Measurements from ENCODE around the gene PLK1. TPM values are rescaled to one million over a fixed set of nuclear protein-coding genes. Genes with fewer than 3 reads are reported as not detected.

Gene PLK1
- total RNA-seq, 3 donors from 2014 or later, result 1.3 to 1.8 (median 1.5) TPM

DNA sequence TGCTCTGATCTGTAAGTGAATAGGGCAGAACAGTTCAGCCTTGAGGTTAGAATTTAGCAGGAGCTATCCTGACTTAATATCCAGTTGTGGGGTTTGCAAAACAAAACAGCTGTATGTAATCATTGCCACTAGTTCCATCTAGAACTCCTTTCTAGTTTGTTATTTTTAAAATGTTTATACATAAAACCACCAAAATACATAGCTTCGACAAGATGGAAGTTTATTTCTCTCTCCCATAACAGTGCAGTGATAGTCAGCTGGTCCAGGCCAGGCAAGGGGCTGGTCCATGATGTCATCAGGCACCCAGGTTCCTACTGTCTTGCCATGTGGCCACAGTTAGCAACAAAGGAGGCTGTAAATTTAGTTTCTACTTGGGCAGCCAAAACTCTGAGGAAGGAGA is 10.5 kb upstream of the PLK1 start:
- Mint-ChIP-seq H3K9me3 (no peaks in the 10 kb centered on the region), H3K4me1 (ENCODE audit: low read depth) (peaks cover 19% of the 10 kb centered on the region), H3K27me3 (ENCODE audit: low read depth) (no peaks in the 10 kb centered on the region), H3K4me3 (no peak overlapping the region), H3K36me3 (ENCODE audit: insufficient read depth) (peaks cover 71% of the 10 kb centered on the region)
- no peak for DNase-seq
- no peak for ATAC-seq

DNA sequence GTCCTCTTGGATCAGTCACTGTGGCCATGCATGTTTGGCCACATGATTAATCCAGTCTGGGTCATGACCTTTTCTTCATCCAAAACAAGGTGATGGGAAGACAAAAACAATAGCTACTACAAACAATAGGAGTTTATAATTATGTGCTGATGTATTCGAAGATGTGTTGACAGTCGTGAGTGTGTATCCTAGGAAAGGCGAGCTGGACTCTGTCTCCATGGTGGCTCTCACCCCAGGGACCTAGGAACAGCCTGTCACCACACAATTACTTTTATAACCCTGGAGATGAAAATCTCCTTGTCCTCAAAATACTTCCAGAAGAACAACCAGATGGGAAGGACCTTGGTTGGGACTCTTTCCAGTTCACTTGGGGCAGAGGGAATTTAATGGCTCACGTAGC is 9.8 kb upstream of the PLK1 start:
- Mint-ChIP-seq H3K4me3 (no peak overlapping the region), H3K4me1 (ENCODE audit: low read depth) (peaks cover 19% of the 10 kb centered on the region), H3K27me3 (ENCODE audit: low read depth) (no peaks in the 10 kb centered on the region), H3K36me3 (ENCODE audit: insufficient read depth) (peaks cover 71% of the 10 kb centered on the region), H3K9me3 (no peaks in the 10 kb centered on the region)
- DNase-seq (no peak), ATAC-seq (no peak)

DNA sequence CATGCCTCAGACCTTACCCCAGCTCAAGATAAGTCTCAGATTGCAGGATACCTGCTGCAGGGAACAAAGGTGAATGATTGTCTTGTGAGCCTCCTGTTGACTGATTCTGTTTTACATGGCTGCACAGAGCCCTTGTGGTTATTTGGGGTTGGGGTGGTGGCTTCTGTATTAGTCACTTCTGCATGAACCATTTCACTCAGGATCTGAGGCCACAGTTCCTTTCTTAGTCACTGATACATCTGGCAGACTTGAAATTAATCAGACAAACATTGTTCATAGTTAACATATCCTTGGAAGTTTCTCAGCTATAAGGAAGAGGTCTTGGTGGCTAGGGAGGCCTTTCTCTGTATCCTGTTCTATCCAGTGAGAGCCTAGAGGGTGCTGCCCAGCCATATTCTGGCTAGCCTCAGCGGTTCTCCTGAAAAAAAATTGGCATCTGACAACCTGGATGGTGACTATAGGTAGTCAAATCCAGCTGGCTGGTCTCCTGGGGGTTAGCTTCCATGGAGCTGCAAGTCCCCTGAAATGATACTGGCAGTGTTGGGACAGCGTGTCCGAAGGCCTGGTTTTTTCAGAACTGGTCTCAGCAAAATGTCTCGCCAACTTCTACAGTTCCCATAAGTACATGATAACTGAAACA is 8.4 kb upstream of the PLK1 start:
- Mint-ChIP-seq H3K27me3 (ENCODE audit: low read depth) (no peaks in the 10 kb centered on the region), H3K36me3 (ENCODE audit: insufficient read depth) (peaks cover 60% of the 10 kb centered on the region), H3K4me3 (no peak overlapping the region), H3K4me1 (ENCODE audit: low read depth) (peaks cover 19% of the 10 kb centered on the region), H3K9me3 (no peaks in the 10 kb centered on the region)
- ATAC-seq (peak; percentile 99 to 100), DNase-seq (no peak)

DNA sequence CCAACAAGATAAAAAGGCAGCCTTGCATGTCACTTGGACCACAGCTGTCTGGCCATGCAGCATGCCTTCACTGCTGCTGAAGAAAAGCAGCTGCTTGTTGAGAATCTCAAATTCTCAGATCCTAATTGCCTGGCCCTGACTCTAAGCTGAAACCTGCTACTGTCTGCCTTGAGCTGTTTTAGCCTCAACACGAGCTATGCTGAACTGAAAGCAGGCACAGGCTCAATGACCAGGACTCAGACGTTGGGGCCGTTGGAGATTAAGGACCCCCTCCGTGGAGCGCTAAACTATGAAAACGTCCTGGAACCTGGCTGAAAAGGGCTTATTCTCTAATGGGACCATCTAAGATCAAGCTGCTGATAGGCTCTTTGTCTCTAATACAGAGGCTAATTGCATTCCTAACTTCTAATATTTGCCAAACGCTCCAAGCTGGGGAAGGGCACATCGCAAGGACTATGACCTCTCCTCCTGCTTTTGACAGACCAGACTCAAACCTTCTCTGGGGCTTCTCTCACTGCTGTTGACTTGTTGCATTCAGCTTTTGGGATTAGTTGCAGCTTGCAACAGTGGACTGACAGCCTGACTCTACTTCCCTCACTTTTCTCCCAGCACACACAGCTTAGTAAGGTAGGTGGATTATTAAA is 4.6 kb upstream of the PLK1 start:
- Mint-ChIP-seq H3K4me1 (ENCODE audit: low read depth) (peaks cover 21% of the 10 kb centered on the region), H3K9me3 (no peaks in the 10 kb centered on the region), H3K36me3 (ENCODE audit: insufficient read depth) (peaks cover 26% of the 10 kb centered on the region), H3K4me3 (no peak overlapping the region), H3K27me3 (ENCODE audit: low read depth) (no peaks in the 10 kb centered on the region)
- no peak for ATAC-seq
- DNase-seq, result no peak

DNA sequence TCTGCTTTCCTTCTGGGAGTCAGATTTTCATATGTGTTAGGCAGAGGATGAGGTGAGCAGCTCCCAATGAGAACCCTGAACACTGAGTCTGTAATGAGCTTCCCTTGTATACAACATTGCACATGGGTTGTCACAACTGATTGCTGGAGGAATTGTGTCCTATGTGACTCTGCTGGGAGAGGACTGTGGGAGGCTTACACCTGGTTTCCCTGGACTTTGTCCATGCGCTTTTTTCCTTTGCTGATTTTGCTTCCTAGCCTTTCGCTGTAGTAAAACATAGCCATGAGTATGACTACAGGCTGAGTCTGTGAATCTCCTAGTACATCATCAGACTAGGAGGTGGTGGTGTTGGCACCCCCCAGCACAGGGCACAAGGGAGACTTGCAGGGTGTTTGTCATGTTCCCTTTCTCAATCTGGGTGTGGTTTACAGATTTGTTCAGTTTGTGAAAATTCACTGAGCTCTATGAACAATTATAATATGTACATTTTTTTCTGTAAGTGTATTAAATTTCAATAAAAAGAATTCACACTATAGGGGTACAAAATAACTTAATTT is 1.7 kb upstream of the PLK1 start:
- no peak for ATAC-seq
- H3K4me3 Mint-ChIP-seq, result peak overlapping the region; percentile 79
- H3K9me3 Mint-ChIP-seq, result no peaks in the 10 kb centered on the region
- H3K36me3 Mint-ChIP-seq (ENCODE audit: insufficient read depth), result peaks cover 6% of the 10 kb centered on the region
- H3K27me3 Mint-ChIP-seq (ENCODE audit: low read depth), result peaks cover 3% of the 10 kb centered on the region
- no peak for DNase-seq
- peaks cover 14% of the 10 kb centered on the region for H3K4me1 Mint-ChIP-seq (ENCODE audit: low read depth)

DNA sequence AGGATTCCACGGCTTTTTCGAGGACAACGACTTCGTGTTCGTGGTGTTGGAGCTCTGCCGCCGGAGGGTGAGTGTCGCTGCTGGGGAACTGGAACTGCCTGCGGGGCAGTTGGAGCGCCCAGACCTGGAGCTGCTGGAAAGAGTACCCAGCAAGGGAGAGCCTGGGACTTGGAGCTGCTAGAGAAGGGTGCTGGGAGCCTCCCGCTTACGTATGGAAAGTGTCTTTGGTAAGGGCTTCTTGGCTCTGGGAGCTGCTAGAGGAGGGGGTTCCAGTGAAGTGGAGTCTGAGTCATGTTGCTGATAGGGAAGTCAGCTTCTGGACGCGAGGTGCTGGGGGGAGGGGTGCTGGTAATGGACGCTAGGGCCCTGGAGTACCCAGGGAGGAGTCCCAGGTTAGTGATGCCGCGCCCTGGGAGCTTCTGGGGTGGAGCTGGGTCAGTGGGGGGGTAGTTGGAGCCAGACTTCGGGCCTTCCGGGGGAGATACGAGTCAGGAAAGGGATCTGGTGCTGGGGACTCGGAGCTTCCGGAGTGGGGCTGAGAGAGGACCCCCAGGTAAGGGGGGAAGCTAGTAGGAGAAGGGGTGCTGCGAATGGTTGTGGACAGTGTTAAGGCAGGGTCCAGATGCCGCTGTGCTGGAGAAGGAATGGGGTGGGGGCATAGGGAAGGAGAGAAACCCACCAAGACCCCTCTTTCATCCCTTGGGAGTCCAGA is 741 bp downstream of the PLK1 start:
- Mint-ChIP-seq H3K4me1 (ENCODE audit: low read depth) (peaks cover 14% of the 10 kb centered on the region), H3K4me3 (peak overlapping the region; percentile 79), H3K36me3 (ENCODE audit: insufficient read depth) (peaks cover 5% of the 10 kb centered on the region), H3K27me3 (ENCODE audit: low read depth) (peaks cover 3% of the 10 kb centered on the region), H3K9me3 (no peaks in the 10 kb centered on the region)
- DNase-seq (no peak), ATAC-seq (no peak)

DNA sequence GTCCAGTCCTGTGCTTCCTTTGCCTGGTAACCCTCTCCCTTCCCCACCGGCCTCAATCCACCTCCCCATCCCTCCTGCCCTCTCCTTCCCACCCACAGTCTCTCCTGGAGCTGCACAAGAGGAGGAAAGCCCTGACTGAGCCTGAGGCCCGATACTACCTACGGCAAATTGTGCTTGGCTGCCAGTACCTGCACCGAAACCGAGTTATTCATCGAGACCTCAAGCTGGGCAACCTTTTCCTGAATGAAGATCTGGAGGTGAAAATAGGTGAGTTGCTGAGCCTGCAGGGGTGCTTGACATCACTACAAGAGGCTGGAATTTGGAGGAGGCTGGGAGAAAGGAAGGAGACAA is 1.3 kb downstream of the PLK1 start:
- Mint-ChIP-seq H3K27me3 (ENCODE audit: low read depth) (peaks cover 3% of the 10 kb centered on the region), H3K36me3 (ENCODE audit: insufficient read depth) (peaks cover 5% of the 10 kb centered on the region), H3K9me3 (no peaks in the 10 kb centered on the region), H3K4me1 (ENCODE audit: low read depth) (peaks cover 14% of the 10 kb centered on the region), H3K4me3 (peak overlapping the region; percentile 79)
- DNase-seq (no peak), ATAC-seq (no peak)

DNA sequence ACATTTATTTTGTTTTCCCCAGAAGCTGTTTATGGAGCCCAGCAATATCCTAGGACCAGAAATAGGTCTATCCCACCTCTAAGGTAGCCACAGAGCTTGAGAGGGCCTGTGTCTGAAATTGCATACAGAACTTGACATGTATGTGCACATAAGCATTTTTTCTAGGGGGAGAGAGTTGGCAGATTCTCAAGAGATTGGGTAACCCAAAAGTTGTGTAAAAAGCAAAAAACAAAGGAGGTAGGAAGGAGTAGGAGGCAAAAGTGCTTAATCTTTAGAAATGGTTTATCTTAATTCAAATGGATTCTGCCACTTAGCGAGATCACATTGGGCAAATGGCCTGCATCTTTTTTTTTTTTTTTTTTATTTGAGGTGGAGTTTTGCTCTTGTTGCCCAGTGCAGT is 3.5 kb downstream of the PLK1 start:
- H3K36me3 Mint-ChIP-seq (ENCODE audit: insufficient read depth), result peaks cover 7% of the 10 kb centered on the region
- DNase-seq (no peak), ATAC-seq (no peak)
- no peaks in the 10 kb centered on the region for H3K9me3 Mint-ChIP-seq
- peaks cover 14% of the 10 kb centered on the region for H3K4me1 Mint-ChIP-seq (ENCODE audit: low read depth)
- no peak overlapping the region for H3K4me3 Mint-ChIP-seq
- peaks cover 3% of the 10 kb centered on the region for H3K27me3 Mint-ChIP-seq (ENCODE audit: low read depth)

DNA sequence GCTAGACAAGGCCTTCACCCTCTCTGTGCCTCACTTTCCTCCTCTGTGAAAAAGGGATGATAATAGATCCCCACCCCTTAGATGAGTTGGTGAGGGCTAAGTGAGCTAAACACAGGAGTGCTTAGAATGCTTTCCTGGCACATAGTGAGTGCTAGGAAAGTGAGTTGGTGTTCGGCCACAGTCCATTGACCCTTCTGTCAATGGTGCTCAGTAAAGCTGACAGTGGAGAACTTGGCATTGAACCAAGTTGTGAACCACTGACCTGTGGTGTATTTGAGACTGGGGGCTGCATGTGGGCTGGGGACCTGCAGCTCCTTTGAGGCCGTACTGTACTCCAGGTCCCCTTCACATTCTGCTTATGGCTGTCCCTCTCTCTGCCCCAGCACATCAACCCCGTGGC is 4.8 kb downstream of the PLK1 start:
- Mint-ChIP-seq H3K9me3 (no peaks in the 10 kb centered on the region), H3K27me3 (ENCODE audit: low read depth) (peaks cover 3% of the 10 kb centered on the region), H3K4me3 (no peak overlapping the region), H3K4me1 (ENCODE audit: low read depth) (peaks cover 11% of the 10 kb centered on the region), H3K36me3 (ENCODE audit: insufficient read depth) (peaks cover 12% of the 10 kb centered on the region)
- ATAC-seq (no peak), DNase-seq (no peak)

DNA sequence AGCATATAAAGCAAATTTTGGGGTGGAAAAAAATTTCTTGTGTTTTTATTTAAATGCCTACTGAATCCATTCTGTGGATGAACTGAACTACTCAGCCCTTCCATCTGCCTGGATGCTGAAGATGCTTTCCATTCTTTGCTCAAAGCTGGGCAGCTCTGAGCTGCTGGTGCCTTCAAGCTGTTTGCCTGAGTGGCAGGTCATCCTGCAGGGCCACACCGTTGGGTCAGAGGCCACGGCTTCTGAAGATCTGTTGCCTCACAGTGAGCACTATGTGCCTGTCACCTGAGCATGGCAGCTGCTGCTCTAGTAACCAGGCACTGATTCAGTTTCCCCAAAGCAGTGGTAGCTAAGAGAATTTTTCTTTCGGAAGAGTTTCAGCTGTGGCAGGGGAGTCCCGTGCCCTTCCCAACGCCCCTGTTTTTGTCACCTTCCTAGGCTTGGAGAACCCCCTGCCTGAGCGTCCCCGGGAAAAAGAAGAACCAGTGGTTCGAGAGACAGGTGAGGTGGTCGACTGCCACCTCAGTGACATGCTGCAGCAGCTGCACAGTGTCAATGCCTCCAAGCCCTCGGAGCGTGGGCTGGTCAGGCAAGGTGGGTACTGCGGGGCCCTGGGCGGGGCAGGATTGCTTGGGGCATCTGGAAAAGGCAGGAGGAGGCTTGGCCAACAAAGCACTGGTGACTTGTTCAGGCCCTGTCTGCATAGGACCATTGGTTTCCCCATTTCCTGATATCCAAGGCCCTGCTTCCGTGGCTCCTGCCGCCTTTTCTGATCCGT is 8.5 kb downstream of the PLK1 start:
- H3K4me3 Mint-ChIP-seq, result no peak overlapping the region
- peaks cover 20% of the 10 kb centered on the region for H3K36me3 Mint-ChIP-seq (ENCODE audit: insufficient read depth)
- no peaks in the 10 kb centered on the region for H3K27me3 Mint-ChIP-seq (ENCODE audit: low read depth)
- DNase-seq (no peak), ATAC-seq (no peak)
- H3K4me1 Mint-ChIP-seq (ENCODE audit: low read depth), result no peaks in the 10 kb centered on the region
- H3K9me3 Mint-ChIP-seq, result no peaks in the 10 kb centered on the region

DNA sequence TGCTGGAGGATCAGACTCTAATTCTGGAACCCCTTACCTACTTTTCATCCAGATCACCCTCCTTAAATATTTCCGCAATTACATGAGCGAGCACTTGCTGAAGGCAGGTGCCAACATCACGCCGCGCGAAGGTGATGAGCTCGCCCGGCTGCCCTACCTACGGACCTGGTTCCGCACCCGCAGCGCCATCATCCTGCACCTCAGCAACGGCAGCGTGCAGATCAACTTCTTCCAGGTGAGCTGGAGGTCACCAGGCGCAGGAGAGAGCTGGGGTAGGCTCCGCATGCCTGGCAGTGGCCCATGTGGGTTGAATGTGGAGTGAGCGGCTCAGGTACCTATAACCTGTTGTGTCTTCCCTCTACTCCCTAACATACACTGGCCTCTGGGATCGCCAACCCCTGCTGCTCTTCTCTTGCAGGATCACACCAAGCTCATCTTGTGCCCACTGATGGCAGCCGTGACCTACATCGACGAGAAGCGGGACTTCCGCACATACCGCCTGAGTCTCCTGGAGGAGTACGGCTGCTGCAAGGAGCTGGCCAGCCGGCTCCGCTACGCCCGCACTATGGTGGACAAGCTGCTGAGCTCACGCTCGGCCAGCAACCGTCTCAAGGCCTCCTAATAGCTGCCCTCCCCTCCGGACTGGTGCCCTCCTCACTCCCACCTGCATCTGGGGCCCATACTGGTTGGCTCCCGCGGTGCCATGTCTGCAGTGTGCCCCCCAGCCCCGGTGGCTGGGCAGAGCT is 10.9 kb downstream of the PLK1 start:
- Mint-ChIP-seq H3K4me3 (no peak overlapping the region), H3K36me3 (ENCODE audit: insufficient read depth) (peaks cover 20% of the 10 kb centered on the region)
- no peak for ATAC-seq

DNA sequence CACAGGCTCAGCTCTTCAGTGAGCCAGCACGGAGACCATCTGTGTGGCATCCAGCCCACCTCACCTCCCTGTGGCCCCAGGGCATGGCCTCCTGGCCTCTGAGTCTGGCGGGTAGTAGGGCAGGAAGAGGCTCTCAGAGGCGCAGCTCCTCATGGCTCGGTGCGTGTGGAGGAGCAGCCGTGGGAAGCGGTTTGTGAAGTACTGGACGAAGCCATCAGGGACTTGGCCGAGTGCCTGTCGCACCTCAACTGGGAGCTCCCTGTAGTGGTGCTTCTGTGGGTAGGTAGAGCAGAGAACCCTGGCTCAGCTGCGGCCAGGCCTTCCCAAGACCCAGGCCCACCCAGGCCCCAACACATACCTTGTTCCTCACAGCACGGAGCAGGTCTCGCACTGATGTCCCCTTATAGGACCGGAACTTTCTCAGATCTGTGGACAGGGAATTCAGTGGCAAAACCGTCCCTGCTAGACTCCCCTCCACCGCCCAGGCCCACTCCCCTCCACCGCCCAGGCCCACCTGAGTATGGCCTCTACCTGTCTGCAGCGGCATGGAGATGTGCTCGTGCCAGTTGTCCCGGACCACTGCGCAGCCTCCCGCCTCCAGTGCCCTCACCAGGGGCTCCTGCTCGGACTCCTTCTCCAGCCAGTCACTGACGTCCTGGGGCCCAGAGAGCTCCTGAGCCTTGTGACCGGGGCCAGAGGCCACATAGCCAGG is 12.2 kb downstream of the PLK1 start:
- Mint-ChIP-seq H3K27me3 (ENCODE audit: low read depth) (peaks cover 2% of the 10 kb centered on the region), H3K9me3 (no peaks in the 10 kb centered on the region), H3K4me3 (no peak overlapping the region), H3K4me1 (ENCODE audit: low read depth) (no peaks in the 10 kb centered on the region), H3K36me3 (ENCODE audit: insufficient read depth) (peaks cover 17% of the 10 kb centered on the region)
- no peak for ATAC-seq
- no peak for DNase-seq

More for the DNA sequence above, 10.9 kb downstream of the PLK1 start:
- Mint-ChIP-seq H3K4me1 (ENCODE audit: low read depth) (no peaks in the 10 kb centered on the region), H3K27me3 (ENCODE audit: low read depth) (no peaks in the 10 kb centered on the region), H3K9me3 (no peaks in the 10 kb centered on the region)
- no peak for DNase-seq

DNA sequence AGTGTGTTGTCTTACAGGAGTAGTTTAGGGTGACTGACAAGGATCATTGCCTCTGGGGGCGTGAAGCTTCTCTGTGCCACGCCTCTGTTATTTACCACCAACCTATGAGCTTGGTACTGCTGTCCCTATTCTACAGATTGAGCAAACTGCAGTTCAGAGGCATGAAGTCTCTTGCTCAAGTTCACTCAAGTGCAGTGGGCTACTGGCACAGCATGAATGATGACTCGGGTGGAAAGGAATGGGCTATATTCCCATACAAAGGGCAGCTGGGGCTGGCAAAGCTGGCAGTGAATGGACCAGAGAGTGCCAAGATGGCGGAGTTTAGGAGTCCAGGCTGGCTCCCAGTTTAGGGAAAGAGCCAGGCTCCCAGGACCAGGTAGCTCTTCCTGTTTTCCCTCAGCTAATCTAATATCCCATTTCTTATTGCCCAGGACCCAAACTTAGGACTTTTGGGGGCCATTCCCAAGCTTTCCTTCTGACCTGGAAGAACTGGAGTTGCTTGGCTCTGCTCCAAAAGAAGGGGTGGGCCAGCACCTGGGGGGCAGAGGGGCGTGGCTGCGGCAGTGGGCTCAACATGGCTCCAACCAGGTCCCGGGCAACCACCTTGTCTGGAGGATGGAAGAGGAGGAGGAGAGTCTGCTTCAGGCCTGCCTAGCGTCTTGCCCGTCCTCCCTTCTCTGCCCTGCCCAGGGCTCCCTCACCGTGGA is 12.9 kb downstream of the PLK1 start:
- no peak overlapping the region for H3K4me3 Mint-ChIP-seq
- DNase-seq, result no peak
- peaks cover 2% of the 10 kb centered on the region for H3K27me3 Mint-ChIP-seq (ENCODE audit: low read depth)
- no peak for ATAC-seq
- H3K36me3 Mint-ChIP-seq (ENCODE audit: insufficient read depth), result peaks cover 17% of the 10 kb centered on the region
- H3K4me1 Mint-ChIP-seq (ENCODE audit: low read depth), result no peaks in the 10 kb centered on the region
- H3K9me3 Mint-ChIP-seq, result no peaks in the 10 kb centered on the region

Data from activated T-cell treated with anti-CD3 and anti-CD28 coated beads, Interleukin-2, amount 50 U/mL, for 4 hours (primary cell).